NCI-H2029 (cell line): ENCODE measurements around the gene TTC29.
A peak's percentile ranks its signal among the peaks of the same experiment; 100 is the strongest.

ENCODE experiments used
- DNase-seq: peaks from one replicate; lab custom pipeline; 2025; lab: John Stamatoyannopoulos, UW

TTC29 gene, protein sequence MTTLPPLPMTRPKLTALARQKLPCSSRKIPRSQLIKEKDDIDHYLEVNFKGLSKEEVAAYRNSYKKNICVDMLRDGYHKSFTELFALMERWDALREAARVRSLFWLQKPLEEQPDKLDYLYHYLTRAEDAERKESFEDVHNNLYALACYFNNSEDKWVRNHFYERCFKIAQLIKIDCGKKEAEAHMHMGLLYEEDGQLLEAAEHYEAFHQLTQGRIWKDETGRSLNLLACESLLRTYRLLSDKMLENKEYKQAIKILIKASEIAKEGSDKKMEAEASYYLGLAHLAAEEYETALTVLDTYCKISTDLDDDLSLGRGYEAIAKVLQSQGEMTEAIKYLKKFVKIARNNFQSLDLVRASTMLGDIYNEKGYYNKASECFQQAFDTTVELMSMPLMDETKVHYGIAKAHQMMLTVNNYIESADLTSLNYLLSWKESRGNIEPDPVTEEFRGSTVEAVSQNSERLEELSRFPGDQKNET

GRCh38 chr4:146945556-146946374 is at the start of gene TTC29:
Gene TTC29 (minus strand): TSS chr4:146945864. CDS start chr4:146939895, 5,969 bp downstream.
- DNase-seq: peak; percentile 64

DNA sequence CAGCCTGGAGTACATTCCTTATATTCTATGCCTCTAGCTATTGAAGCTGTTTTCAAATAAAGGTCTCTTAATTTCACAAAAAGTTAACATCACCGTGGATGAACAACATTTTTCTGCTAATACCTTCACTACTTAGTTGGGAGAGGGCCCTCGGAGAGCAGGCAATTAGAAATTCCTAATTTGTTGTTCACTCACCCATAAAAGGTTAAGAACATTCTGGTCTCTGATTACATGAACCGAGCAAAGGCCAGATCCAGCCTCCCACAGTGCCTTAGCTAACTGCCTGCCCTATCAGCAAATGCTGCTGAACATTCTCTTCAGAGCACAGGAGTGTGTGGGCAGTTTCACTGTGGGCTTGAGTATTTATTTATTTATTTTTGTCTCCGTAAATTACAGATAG is 36.0 kb upstream of the TTC29 start:
- no peak for DNase-seq

GRCh38 chr4:146978641-146979040 is 33.0 kb upstream of the TTC29 start:
- no peak for DNase-seq

GRCh38 chr4:146976145-146976544 is 30.5 kb upstream of the TTC29 start:
- DNase-seq: no peak

DNA sequence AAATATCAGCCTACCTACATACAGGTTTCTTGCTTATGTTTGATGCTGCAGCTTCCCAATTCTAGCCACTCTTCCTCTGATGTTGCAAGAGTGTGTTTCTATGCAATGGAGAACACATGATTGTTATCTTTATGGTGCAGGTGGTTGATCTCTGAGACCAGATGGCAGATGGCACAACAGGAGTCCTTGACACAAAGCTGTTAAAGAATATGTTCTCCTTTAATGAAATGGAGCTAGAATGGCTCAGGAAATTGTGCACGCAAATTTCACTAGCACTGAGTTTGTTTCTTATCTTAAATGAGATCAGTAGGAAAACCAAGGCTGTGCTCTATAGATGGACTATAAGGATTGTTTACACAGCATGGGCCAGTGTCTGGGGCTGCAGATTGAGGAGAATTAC is 29.9 kb upstream of the TTC29 start:
- no peak for DNase-seq

DNA sequence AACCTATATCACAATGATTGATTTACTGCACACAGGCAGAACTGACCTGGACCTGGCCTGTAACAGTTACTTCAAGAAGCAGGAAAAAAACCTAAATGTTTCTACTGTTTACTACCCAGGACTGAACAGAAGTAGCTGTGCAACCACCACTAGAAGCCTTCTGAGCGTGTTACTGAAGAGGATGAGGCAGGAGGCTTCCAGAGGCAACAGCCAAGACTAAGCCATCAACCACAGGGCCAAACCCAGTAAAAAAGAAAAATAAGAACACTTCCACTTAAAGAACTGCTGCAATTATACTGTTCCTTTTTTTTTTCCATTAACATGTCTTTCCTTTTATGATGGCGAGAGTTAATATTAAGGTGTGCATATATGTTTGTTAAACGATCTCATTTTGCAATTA is 29.4 kb upstream of the TTC29 start:
- DNase-seq: no peak

- no peak for DNase-seq
These were observed 26.4 kb upstream of the TTC29 start for GRCh38 chr4:146972036-146972435.

DNA sequence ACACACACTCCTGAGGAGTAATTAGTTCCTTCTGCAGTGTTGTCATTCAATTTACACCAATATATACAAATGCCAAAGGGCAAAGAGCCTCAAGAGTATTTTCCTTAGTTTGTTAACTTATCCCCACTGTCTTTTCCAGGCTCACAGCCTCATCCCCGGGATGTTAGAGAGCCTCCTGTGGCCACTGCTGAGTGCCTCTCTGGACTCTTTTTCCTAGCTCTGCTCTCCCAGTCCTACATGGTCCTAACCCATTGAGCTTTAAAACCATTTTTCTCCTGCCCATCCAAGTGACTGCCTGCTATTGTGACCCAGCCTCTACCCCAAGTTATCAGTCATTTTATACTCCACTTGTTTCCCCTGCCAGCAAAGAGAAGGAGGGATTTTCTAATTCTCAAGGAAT is 23.5 kb upstream of the TTC29 start:
- no peak for DNase-seq

DNA sequence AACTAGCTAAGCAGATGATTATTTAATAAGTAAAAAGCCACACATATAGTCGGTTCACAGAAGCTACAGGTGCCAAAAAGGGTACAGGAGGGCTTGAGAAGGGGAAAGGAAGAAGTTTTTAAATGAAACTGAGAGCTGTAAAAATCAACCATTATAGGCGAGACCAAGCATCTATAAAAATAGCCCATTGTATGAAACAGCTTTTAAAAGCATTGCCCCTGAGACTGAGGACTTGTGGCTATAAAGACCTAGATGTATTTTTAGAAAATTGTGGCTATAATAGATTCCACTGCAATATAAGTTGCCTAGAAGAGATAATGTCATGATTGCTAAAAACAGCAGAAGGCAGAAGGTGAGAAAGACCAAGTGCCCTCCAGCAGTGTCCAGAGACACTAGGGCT is 15.0 kb upstream of the TTC29 start:
- no peak for DNase-seq

GRCh38 chr4:146959692-146960091 is 14.0 kb upstream of the TTC29 start:
- no peak for DNase-seq

DNA sequence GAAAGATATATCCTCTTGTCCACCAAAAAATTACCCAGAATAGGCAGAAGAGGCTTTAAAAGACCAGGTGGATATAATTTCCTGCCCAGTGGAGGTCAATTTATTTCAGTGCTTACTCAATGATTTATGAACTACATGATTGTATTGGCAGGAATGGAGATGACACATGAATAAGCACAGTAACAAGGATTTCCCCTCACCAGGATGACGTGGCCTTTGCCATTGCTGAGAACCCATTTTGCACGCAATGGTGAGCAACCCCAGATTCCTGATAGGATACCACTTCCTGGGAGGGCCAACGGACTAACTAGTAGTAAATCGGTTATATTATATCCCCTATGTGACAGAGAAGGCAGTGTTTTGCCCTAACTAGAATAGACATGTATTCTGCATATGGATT is 11.6 kb upstream of the TTC29 start:
- no peak for DNase-seq

GRCh38 chr4:146952896-146953295 is 7.2 kb upstream of the TTC29 start:
- no peak for DNase-seq

DNA sequence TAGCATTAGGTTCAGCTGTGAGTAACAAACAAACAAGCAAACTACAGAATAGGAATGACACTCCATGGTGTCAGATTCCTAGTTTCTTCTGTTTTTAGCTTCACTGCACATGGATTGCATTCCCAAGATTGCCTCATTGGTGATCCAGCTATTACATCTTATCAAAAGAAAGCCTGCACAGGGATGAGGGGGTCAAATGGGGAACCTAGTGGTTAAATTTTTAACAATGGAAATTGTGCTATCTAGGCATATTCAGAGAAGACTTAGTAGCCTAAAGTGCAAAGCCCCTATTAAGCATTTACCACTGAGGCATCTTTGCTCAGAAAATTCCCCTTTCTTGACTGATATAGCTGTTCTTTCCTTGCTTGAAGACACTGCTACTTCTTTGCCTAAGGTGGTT is 3.9 kb upstream of the TTC29 start:
- no peak for DNase-seq

DNA sequence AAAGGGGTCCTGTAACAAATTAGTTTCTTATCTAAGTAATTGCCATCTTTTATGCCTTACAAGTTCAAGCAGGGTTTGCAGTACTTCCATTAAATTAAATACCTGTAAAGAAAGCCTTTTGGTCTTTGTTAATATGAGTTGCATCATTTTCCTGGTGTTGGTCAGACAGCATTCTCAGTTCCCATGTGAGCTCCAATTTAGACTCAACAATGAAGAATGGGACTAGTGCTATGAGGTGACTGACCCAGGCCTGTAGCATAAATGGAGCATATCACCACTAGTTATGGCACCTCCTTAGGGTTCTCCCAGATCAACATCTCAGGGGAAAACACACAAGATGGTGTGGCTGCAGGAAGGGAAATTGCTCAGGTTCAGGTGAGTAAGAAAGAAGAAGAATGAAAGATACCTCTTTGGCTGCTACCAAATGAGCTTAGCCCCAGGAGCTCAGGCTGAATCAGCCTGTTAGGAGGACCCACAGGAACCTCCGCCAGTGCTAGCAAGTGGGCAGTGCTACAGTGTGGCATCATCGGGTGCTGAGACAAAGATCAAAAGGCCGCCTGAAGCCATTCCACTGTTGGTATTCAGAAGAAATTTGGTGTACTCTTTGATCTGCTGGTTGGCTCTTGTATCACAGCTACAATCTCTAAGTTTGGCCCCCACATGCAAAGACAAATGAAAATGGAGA is 1.8 kb downstream of the TTC29 start:
- no peak for DNase-seq

DNA sequence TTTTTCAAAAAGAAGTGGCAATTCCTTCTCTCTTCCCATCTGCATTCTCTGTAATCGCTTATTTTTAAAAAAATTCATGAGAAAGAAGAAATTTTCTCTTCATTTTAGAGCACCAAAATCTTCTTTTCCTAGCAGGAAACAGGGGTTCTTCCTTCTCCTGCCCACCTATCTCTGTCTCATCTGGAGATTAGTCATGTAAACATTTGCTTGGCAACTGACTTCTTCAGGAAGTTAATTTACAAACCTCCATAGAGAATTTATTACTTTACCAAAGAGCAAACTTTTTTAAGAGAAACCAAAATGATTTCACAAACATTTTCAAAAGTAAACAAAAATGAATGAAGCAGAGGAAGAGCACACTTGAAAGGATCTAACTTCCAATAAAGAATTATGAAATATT is 13.5 kb downstream of the TTC29 start:
- no peak for DNase-seq

DNA sequence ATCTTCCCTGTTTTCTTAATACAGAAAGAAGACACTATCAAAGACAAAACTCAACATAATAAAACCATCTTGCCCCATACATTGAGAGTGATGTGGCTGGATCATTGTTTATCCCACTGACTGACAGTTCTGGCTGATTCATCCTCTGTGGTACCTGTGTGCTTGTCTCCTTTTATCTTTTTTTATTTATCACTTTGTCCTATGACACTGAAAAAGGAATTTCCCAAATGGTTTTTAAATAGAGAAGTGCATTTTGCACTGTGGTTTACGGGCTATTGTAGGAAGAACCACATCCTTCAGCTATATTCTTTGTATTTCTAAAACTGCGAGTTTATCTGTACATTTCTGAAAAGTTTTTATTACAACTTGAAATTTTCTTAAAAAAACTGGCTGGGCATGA is 15.0 kb downstream of the TTC29 start:
- DNase-seq: no peak

DNA sequence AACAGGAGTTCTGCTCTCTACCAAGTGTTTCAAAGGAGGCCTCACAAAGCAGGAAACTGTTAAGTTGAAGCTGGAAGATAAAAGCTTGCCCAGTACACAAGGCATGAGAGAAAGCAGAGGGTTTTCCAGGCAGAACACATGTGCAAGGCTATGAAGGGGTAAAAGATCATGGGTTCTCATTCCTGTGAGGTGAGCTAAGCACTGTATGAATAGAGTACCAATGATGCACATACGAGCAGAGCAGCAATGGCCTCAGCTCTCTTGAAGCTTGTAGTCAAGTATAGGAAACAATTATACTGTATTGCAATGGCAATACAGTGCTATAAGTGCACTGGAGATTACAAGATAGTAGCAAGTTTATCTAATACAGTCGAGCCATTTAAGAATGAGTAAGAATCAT is 18.0 kb downstream of the TTC29 start:
- DNase-seq: no peak

DNA sequence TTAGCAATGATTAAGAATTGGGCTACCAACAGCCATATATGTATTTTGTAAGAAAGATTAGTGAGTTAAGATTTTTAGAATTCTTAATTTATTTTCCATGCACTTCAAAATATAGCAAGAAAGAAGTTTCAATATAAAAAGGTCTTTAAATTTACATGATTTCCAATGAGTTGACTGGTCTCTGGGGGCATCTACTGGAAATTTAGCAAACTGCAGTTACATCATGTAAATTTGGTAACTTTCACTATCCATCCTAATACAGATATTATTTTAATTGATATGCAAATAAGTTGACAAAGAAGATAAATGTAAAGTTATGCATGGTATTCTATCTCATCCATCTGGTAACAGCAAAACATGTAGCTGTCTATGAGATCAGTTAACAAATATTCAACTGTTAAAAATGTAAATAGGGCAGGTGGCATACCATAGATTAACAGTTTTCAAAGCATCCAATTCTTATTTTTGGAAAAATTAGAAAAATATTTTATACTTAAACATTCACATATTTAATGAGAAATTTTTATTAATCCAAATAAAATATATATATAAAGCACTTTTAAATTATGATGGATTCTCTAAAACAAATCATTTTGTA is 29.1 kb downstream of the TTC29 start:
- peak; percentile 4 for DNase-seq

GRCh38 chr4:146915132-146915531 is 30.5 kb downstream of the TTC29 start:
- DNase-seq: no peak

GRCh38 chr4:146900295-146900694 is 45.4 kb downstream of the TTC29 start:
- DNase-seq: no peak

DNA sequence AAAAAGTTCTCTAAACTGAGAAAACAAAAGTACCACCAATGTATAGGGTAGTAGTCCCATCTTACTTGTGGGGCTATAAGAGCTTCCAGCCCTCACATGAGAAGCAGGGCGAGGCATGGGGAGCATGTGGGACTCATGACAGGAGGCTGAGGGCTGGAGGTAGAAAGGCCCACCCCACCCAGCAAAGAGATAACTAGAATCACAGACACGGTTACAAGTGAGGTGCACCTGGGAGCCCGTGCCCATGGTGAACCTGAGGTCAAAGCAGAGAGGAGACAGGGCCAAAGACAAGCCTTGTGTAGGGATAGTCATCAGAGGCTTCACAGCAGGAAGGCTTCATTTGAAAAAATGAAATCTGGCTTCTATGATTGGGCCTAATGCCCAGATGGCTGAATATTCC is 55.4 kb downstream of the TTC29 start:
- no peak for DNase-seq

- DNase-seq: no peak
These were observed 62.6 kb downstream of the TTC29 start for GRCh38 chr4:146883070-146883469.
